Stimulated activated CD8-positive, alpha-beta memory T cell treated with anti-CD3 and anti-CD28 coated beads, Interleukin-4, amount 100 ng/mL, for 24 hours (primary cell): ENCODE results near the gene CADPS2.

ENCODE experiments used
- DNase-seq: peaks from one replicate; pipeline ENCODE4 v3.0.0-alpha.2; 2020; ENCODE audit warnings: low read depth

The CADPS2 gene

DNA sequence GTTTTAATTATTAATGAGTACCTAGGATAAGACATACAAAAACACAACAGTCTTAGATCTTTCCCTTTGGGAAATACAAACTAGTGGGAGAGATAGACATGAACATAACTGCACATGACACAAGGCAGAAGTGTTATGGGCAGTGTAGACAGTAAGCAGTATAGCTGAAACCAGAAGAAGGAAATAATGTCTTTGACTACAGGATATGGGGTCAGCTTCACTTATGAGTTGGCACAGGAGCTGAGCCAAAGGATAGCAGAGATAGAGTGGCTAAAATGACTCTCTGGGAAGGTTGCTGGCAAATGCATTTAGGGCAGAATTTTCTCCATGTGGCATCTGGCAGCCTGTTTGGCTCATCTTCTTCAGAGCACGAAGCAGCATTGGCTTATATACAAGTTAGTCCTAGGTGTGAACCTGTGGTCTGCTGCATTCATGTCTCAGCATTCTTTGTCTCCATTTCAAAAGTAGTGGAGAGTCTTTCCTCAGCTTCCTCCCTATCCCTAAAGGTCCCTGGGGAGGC, 521.4 kb downstream of the CADPS2 start:
- no peak for DNase-seq

DNA sequence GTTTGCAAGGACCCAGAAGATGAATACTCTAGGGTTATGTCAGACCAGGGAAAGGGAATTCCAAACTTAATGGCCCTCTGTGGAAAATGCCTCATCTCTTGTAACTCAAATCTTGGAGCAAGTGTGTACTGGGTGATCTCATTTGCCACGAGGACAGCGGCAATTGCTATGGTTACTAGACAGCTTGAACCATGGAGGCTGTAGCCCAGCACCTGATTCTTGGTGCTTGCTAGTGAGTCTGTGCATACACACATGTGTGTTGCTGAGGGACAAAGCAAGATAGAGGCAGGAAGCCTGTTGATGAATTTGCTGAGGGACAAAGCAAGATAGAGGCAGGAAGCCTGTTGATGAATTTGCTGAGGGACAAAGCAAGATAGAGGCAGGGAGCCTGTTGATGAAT, 523.1 kb downstream of the CADPS2 start:
- no peak for DNase-seq

- no peak for DNase-seq
Measured at GRCh38 chr7:122362473-122362872, 523.8 kb downstream of the CADPS2 start.

- DNase-seq = no peak
Measured at GRCh38 chr7:122354656-122355055, 531.6 kb downstream of the CADPS2 start.

DNA sequence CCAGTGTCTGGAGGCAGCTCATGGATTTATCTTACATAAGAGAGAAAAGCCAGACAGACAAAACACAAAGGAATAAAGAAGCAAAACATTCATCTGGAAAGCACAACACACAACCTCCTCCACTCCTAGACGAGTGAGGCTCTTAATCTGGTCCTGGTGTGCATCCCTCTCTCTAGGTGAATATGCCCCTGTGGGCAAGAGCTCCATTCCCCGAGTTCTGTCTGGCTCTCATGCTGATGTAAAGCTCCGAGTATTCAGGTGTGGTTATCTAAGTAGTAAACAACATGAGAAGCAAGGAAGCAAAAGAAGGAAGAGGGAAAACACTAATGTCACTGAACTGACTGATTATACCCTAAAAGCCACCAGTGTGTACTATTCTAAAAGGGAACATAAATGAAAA, 533.8 kb downstream of the CADPS2 start:
- no peak for DNase-seq

DNA sequence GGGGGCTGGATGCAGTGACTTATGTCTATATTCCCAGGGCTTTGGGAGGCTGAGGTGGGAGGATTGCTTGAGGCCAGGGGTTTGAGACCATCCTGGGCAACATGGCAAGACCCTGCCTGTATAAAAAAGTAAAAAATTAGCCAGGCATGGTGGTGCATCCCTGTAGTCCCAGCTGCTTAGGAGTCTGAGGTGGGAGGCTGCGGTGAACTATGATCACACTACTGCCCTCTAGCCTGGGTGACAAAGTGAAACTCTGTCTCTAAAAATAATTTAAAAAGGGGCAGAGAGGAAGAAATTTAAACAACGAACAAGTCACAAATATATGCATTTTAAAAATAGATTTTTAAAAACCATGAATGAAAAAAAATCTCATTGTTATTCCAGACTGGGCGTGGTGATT, 535.6 kb downstream of the CADPS2 start:
- no peak for DNase-seq

DNA sequence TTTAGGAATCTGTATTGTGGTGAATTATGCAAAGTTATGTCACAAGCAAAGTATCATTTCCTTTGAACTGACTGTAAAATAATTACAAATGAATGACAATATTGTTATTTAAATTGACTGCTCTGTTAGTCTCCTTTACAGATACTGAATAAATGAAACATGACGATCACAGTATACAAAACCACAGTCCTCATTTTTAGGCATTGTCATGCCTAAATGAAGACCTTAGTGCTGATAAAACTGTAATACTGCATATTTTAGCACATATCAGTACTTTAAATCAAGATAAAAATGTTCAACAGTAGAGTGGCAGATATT, 542.0 kb downstream of the CADPS2 start:
- no peak for DNase-seq

DNA sequence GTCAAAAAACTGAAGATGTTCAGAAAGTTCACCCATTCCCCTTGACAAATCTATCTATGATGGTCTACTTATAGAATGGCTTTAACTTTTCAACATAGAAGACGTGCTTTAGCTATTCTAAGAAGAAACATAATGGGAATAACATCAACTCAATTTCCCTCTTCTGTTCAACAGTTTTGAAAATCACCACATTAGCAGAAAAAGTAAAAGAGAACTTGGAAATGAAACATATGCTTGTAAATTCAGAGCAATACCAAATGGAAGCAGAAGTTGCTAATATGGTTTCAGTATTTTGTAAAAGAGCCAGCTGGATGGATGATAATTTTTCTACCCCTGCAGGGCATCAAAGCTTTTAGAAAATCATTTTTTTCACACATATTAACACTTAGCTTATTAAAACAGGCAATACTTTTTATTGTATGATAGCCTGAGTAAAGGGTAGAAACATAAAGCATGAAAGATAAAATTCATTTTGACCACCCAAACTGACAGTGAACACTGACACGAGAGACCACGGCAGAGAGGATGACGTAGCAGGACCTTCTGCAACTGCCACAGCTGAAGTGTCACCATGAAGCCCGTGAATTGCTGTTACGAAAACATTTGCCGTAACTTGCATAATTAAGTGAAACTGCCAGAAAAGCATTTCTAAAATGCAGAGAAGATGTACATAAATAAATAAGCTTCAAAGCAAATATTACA, 542.5 kb downstream of the CADPS2 start:
- DNase-seq = no peak

DNA sequence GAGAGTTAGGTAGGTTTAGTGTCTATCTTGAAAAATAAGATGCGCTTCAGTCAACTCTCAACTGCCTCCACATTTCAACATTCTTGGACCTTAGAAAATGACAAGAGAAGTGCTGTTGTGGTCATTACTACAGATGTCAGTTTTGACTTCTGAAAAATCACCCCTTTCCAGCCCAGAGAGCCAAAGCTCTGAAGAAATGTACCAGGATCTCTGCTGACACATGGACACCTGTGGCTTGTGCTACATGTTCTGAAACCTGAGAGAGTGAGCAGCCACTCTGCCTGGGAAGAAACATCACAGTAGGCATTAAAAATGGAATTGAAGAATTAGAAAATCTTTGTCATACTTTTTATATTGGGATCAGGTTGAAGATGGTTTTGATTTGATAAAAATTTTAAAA, 545.8 kb downstream of the CADPS2 start:
- DNase-seq = no peak

DNA sequence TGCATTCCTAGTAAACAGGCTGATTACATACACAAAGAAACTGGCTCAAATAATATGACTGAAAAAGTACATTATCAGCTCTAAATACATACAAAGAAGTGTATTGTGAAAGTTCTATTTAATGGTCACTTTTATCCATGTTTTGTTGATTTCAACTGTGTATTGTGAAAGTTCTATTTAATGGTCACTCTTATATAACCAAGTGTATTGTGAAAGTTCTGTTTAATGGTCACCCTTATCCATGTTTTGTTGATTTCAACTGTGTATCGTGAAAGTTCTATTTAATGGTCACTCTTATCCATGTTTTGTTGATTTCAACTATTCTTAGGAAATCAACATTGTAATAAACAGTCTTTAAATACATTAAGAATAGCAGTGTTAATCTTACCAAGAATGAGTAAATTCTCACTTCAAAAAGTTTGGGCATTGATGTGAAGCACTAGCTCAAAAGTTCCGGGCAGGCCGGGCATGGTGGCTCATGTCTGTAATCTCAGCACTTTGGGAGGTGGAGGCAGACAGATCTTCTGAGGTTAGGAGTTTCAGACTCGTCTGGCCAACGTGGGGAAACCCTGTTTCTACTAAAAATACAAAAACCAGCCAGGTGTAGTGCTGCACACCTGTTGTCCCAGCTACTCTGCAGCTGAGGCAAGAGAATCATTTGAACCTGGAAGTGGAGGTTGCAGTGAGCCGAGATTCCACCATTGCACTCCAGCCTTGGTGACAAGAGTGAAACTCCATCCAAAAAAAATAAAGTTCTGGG, 546.9 kb downstream of the CADPS2 start:
- no peak for DNase-seq

- DNase-seq = no peak
Measured at GRCh38 chr7:122337011-122337410, 549.2 kb downstream of the CADPS2 start.

- no peak for DNase-seq
Measured at GRCh38 chr7:122329145-122329802, 557.0 kb downstream of the CADPS2 start.

DNA sequence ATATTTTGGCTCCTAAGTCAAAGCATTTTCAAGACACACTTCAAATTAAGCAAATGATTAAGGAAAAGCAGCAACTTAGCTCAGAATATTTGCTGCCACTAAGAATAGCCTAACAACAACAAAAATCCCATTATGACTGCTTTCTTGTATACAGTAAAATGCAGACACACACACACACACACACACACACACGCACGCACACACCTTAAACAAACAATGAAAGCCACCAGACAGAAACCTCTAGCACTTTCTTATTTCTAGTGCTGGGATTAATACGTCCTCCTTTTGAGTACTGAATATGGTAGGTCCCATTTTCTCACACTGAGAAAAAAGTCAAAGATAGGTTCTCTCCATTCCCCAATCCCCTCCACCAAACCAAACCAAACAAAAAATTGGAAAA, 558.3 kb downstream of the CADPS2 start:
- DNase-seq = no peak

- DNase-seq = no peak
Measured at GRCh38 chr7:122316467-122317388, 569.5 kb downstream of the CADPS2 start.

GRCh38 chr7:122315507-122316466, 570.5 kb downstream of the CADPS2 start:
- DNase-seq = no peak

DNA sequence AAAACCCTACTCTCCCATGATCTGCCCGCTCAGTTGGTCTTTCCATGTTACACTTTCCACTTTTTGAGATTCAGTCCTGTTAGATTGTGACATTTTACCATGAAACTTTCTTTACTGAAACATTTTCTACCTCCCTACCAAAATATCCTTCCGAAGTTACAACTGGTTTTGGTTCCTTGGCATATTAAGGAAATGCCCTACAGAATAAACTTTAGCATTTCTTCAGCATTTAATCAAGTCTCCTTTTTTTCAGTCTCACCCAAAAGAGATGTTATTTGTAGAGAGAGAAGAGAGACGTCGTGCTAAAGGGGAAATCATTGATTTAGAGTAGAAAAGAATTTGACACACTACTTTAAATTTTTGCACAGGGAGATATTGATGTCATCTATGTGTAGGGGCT, 572.0 kb downstream of the CADPS2 start:
- DNase-seq = no peak

DNA sequence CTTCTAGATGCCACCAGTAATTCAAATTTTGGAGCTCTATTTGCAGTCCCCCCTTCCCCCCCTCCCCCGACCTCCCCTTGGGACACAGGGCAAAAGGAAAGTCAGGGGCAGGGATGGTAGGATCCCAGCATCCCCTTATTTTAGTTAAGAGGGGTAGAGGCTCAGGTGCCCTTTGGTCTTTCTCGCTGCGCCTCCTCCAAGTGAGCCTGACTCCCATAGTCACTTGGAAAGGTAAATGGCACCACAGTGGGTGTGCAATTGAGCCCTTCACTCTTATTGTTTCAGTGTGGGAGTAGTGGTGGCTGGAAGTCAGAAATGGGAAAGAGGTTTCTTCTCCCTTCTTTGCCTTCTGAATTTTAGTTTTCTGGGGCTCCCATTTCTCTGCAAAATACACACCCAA, 573.5 kb downstream of the CADPS2 start:
- DNase-seq = no peak

GRCh38 chr7:122311734-122312450, 574.4 kb downstream of the CADPS2 start:
- no peak for DNase-seq

- DNase-seq = no peak
Measured at GRCh38 chr7:122311050-122311700, 575.1 kb downstream of the CADPS2 start.
